Tibial nerve (tissue), 4 donors: ENCODE results near the gene SLC17A9. TPM values are rescaled to one million over a fixed set of nuclear protein-coding genes. Genes with fewer than 3 reads are reported as not detected.

Source experiments
- DNase-seq, 2 donors: peaks; one replicate each; pipeline ENCODE4 v3.0.0-alpha.2; 2019; ENCODE audit warnings: low spot score in 2 of 2
- H3K27ac ChIP-seq, 4 donors: fragments of 200-600 bp; sonication (generic) in 3 of 4; one replicate each; pipeline ENCODE4 v1.5.1; 2017 to 2019; ENCODE audit warnings: mild to moderate bottlenecking in 1 of 4
- H3K27me3 ChIP-seq, 2 donors: fragments of 200-600 bp; sonication (generic) in 1 of 2; one replicate each; pipeline versions ENCODE4 v1.5.1 to v1.6.0; 2017 to 2019
- H3K36me3 ChIP-seq, 3 donors: fragments of 200-600 bp; sonication (generic); one replicate each; pipeline ENCODE4 v1.5.1; 2018 to 2019
- H3K4me1 ChIP-seq, 4 donors: fragments of 200-600 bp; sonication (generic) in 3 of 4; one replicate each; pipeline ENCODE4 v1.5.1; 2017 to 2019
- H3K4me3 ChIP-seq, 4 donors: fragments of 200-600 bp; sonication (generic) in 3 of 4; one replicate each; pipeline ENCODE4 v1.5.1; 2017 to 2019; ENCODE audit warnings: mild to moderate bottlenecking in 1 of 4, moderate library complexity in 1 of 4
- H3K9me3 ChIP-seq, 4 donors: fragments of 200-600 bp; sonication (generic) in 3 of 4; one replicate each; pipeline ENCODE4 v1.5.1; 2017 to 2019
- EP300 ChIP-seq, 2 donors: sonication (generic); formaldehyde crosslinking; IDR thresholded peaks; one replicate each; pipeline ENCODE4 v1.6.1; 2017; ENCODE audit warnings: antibody characterized with exemption in 2 of 2, mild to moderate bottlenecking in 1 of 2
- POLR2A ChIP-seq, 2 donors: fragments of 450-650 bp; IDR thresholded peaks; one replicate each; pipeline ENCODE4 v1.6.1; 2017; ENCODE audit warnings: antibody characterized with exemption in 2 of 2, mild to moderate bottlenecking in 2 of 2, moderate library complexity in 2 of 2
- WGBS, 2 donors: methylation state at CpG; one replicate each; pipeline ENCODE4 v1.1.5; 2018; 5-methylcytosine and 5-hydroxymethylcytosine counted together
- total RNA-seq, 4 donors: library from RNA; depleted of rRNA; stranded (reverse); fragments of >200 nt; gene quantifications; one replicate each; pipeline ENCODE4 v1.1.0, GENCODE V29; 2016
- TF ChIP-seq, protein P1 (sequence below), 5 experiments: fragments of 200-600 bp in 3 of 5; fragments of 450-650 bp in 2 of 5; sonication (generic) in 3 of 5; IDR thresholded peaks; one replicate each; pipeline ENCODE4 v1.5.1; 2016 to 2019; ENCODE audit warnings: antibody characterized with exemption in 5 of 5, mild to moderate bottlenecking in 3 of 5, moderate library complexity in 2 of 5

The SLC17A9 gene
- total RNA-seq, 4 donors from 2014 or later = 3.9 to 13.5 (median 4.5) TPM

- Histone ChIP-seq H3K9me3 (no peaks in the 10 kb centered on the region), H3K27me3 (no peaks in the 10 kb centered on the region), H3K27ac (no peak overlapping the region), H3K36me3 (peaks cover 0 to 68% (median 14%) of the 10 kb centered on the region in 3 donors), H3K4me3 (no peak overlapping the region), H3K4me1 (peaks cover 3 to 25% (median 21%) of the 10 kb centered on the region in 4 donors)
- no peak for DNase-seq
- 95% methylated on average over 6 of the region's 6 CpGs for WGBS, 2 donors
- TF ChIP-seq, protein P1, sequence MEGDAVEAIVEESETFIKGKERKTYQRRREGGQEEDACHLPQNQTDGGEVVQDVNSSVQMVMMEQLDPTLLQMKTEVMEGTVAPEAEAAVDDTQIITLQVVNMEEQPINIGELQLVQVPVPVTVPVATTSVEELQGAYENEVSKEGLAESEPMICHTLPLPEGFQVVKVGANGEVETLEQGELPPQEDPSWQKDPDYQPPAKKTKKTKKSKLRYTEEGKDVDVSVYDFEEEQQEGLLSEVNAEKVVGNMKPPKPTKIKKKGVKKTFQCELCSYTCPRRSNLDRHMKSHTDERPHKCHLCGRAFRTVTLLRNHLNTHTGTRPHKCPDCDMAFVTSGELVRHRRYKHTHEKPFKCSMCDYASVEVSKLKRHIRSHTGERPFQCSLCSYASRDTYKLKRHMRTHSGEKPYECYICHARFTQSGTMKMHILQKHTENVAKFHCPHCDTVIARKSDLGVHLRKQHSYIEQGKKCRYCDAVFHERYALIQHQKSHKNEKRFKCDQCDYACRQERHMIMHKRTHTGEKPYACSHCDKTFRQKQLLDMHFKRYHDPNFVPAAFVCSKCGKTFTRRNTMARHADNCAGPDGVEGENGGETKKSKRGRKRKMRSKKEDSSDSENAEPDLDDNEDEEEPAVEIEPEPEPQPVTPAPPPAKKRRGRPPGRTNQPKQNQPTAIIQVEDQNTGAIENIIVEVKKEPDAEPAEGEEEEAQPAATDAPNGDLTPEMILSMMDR (IDR thresholded peaks at IDR 0.05) = no peak
- TF ChIP-seq EP300 (IDR thresholded peaks at IDR 0.05) (no peak), POLR2A (IDR thresholded peaks at IDR 0.05) (no peak)
Measured at GRCh38 chr20:62949153-62949821, 3.2 kb upstream of the SLC17A9 start.

- DNase-seq = no peak
- Histone ChIP-seq H3K4me3 (no peak overlapping the region), H3K27me3 (no peaks in the 10 kb centered on the region), H3K36me3 (peaks cover 0 to 61% (median 8%) of the 10 kb centered on the region in 3 donors), H3K27ac (no peak overlapping the region), H3K9me3 (no peaks in the 10 kb centered on the region), H3K4me1 (peaks cover 3 to 30% (median 24%) of the 10 kb centered on the region in 4 donors)
- TF ChIP-seq, protein P1 (IDR thresholded peaks at IDR 0.05) = no peak
- TF ChIP-seq POLR2A (IDR thresholded peaks at IDR 0.05) = no peak
- TF ChIP-seq EP300 (IDR thresholded peaks at IDR 0.05) = no peak
- 87 to 91% methylated on average over 12 of the region's 12 CpGs for WGBS, 2 donors
Measured at GRCh38 chr20:62949962-62950361, 2.5 kb upstream of the SLC17A9 start.

DNA sequence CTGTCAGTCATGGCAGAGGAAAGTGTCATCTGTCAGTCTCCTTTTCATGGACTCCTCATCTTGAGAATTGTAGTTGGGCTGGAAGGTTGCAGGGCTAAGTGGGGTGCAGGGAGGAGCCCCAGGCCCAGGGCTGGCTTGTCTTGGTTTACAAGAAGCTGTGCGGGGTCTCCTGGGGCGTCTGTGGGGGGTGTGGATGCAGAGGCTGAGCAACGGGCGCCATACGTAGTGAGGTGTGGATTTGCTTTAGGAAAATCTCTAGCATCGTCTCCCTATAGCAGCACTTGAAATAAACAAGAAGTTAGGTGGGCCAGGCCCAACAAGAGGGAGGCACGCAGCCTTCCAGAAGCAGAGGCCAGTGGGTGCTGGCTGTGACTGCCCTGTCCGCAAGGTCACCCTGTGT lies 1.8 kb upstream of the SLC17A9 start:
- Histone ChIP-seq H3K4me3 (no peak overlapping the region), H3K4me1 (peaks cover 3 to 30% (median 24%) of the 10 kb centered on the region in 4 donors), H3K27me3 (no peaks in the 10 kb centered on the region), H3K27ac (no peak overlapping the region), H3K9me3 (no peaks in the 10 kb centered on the region), H3K36me3 (peaks cover 0 to 54% (median 2%) of the 10 kb centered on the region in 3 donors)
- TF ChIP-seq EP300 (IDR thresholded peaks at IDR 0.05) (no peak), POLR2A (IDR thresholded peaks at IDR 0.05) (no peak)
- TF ChIP-seq, protein P1 (IDR thresholded peaks at IDR 0.05) = no peak
- no peak for DNase-seq
- WGBS, 2 donors = 87 to 88% methylated on average over 8 of the region's 8 CpGs

GRCh38 chr20:62951143-62951895 lies 1.2 kb upstream of the SLC17A9 start:
- Histone ChIP-seq H3K27ac (peak overlapping the region in 2 of 4 donors; percentile 89 to 94), H3K4me3 (no peak overlapping the region), H3K4me1 (peaks cover 3 to 30% (median 24%) of the 10 kb centered on the region in 4 donors), H3K27me3 (no peaks in the 10 kb centered on the region), H3K36me3 (peaks cover 0 to 48% (median 0%) of the 10 kb centered on the region in 3 donors), H3K9me3 (no peaks in the 10 kb centered on the region)
- TF ChIP-seq, protein P1 (IDR thresholded peaks at IDR 0.05) = no peak
- no peak for TF ChIP-seq EP300 (IDR thresholded peaks at IDR 0.05)
- no peak for TF ChIP-seq POLR2A (IDR thresholded peaks at IDR 0.05)
- no peak for DNase-seq
- WGBS, 2 donors = 91 to 93% methylated on average over 11 of the region's 11 CpGs

GRCh38 chr20:62951896-62952372 lies 575 bp upstream of the SLC17A9 start:
- H3K9me3 ChIP-seq = no peaks in the 10 kb centered on the region
- H3K4me1 ChIP-seq = peaks cover 3 to 30% (median 24%) of the 10 kb centered on the region in 4 donors
- WGBS, 2 donors = 86 to 92% methylated on average over 8 of the region's 8 CpGs
- H3K36me3 ChIP-seq = peaks cover 0 to 43% (median 0%) of the 10 kb centered on the region in 3 donors
- H3K27me3 ChIP-seq = no peaks in the 10 kb centered on the region
- no peak for DNase-seq
- TF ChIP-seq, protein P1 (IDR thresholded peaks at IDR 0.05) = no peak
- no peak for TF ChIP-seq EP300 (IDR thresholded peaks at IDR 0.05)
- no peak for TF ChIP-seq POLR2A (IDR thresholded peaks at IDR 0.05)
- peak overlapping the region in 3 of 4 donors; percentile 82 to 94 (median 89) for H3K27ac ChIP-seq
- H3K4me3 ChIP-seq = peak overlapping the region in 3 of 4 donors; percentile 31 to 38 (median 32)
